Gastrocnemius medialis (tissue), 4 donors: ENCODE results near the gene HS3ST2. TPM values are rescaled to one million over a fixed set of nuclear protein-coding genes. Genes with fewer than 3 reads are reported as not detected.
A peak's percentile ranks its signal among the peaks of the same experiment; 100 is the strongest.

Source experiments
- ATAC-seq, 2 donors: fragments of 150-250 bp; one replicate each; pipeline ENCODE4 v1.9.1; 2016
- DNase-seq, 2 donors: peaks; one replicate each; pipeline ENCODE4 v3.0.0-alpha.2; 2019
- H3K27ac ChIP-seq, 4 donors: fragments of 200-600 bp; sonication (generic); 1 replicate in 1 of 4; 2 replicates in 3 of 4; pipeline ENCODE4 v1.5.1; 2016 to 2018; ENCODE audit warnings: mild to moderate bottlenecking in 2 of 4, moderate library complexity in 1 of 4
- H3K27me3 ChIP-seq, 3 donors: fragments of 200-600 bp; sonication (generic) in 2 of 3; 1 replicate in 1 of 3; 2 replicates in 2 of 3; pipeline versions ENCODE4 v1.5.1 to v1.6.0; 2016 to 2019; ENCODE audit warnings: mild to moderate bottlenecking in 1 of 3, moderate library complexity in 1 of 3
- H3K36me3 ChIP-seq, 2 donors: fragments of 200-600 bp; sonication (generic) in 1 of 2; one replicate each; pipeline ENCODE4 v1.5.1; 2017 to 2018
- H3K4me1 ChIP-seq, 2 donors: fragments of 200-600 bp; sonication (generic) in 1 of 2; one replicate each; pipeline ENCODE4 v1.5.1; 2016 to 2017; ENCODE audit warnings: mild to moderate bottlenecking in 2 of 2
- H3K4me3 ChIP-seq, 4 donors: fragments of 200-600 bp; sonication (generic) in 3 of 4; 1 replicate in 1 of 4; 2 replicates in 3 of 4; pipeline ENCODE4 v1.5.1; 2016 to 2019; ENCODE audit warnings: mild to moderate bottlenecking in 2 of 4
- H3K9me3 ChIP-seq, 3 donors: fragments of 200-600 bp; sonication (generic) in 2 of 3; 1 replicate in 1 of 3; 2 replicates in 2 of 3; pipeline ENCODE4 v1.5.1; 2016 to 2019
- CTCF ChIP-seq, 5 experiments: fragments of 450-650 bp in 3 of 5; fragments of 200-600 bp in 2 of 5; sonication (generic) in 2 of 5; IDR thresholded peaks in 4 of 5; conservative IDR thresholded peaks in 1 of 5; 1 replicate in 4 of 5; 2 replicates in 1 of 5; pipeline ENCODE4 v1.5.1; 2016 to 2019; ENCODE audit warnings: antibody characterized with exemption in 5 of 5, mild to moderate bottlenecking in 3 of 5, moderate library complexity in 3 of 5
- POLR2A ChIP-seq, 2 donors: fragments of 450-650 bp; IDR thresholded peaks; one replicate each; pipeline ENCODE4 v1.6.1; 2017; ENCODE audit warnings: antibody characterized with exemption in 2 of 2, mild to moderate bottlenecking in 2 of 2, moderate library complexity in 2 of 2
- in situ Hi-C, 4 donors: fragments of 200-750 bp; cut with MboI; loops; one replicate each; pipeline versions ENCODE4 v1.15.0 to v1.8.0; 2017; ENCODE audit warnings: low sequenced_read_pairs in 4 of 4
- intact Hi-C: fragments of 100-400 bp; cut with DNase I; formaldehyde crosslinking; loops from one replicate; pipeline ENCODE4 v1.15.1; 2023; ENCODE audit warnings: low total_unique reads
- total RNA-seq, 4 donors: library from RNA; depleted of rRNA; stranded (reverse); fragments of >200 nt; gene quantifications; one replicate each; pipeline versions ENCODE4 v1.1.0 to v1.2.3, GENCODE V29; 2016

The HS3ST2 gene
- total RNA-seq, 4 donors from 2014 or later: 0.13 to 0.20 TPM; not detected in 2

GRCh38 chr16:22923491-22923890, 109.5 kb downstream of the HS3ST2 start:
- no peak for TF ChIP-seq POLR2A (IDR thresholded peaks at IDR 0.05)
- TF ChIP-seq CTCF (IDR thresholded peaks at IDR 0.05 in 4 of 5, conservative IDR thresholded peaks at IDR 0.05 in 1 of 5): no peak
- H3K27ac ChIP-seq: no peak overlapping the region
- intact Hi-C loops (no loop called here), in situ Hi-C loops (no loop called here)
- no peak for ATAC-seq
- H3K27me3 ChIP-seq: no peaks in the 10 kb centered on the region
- H3K4me3 ChIP-seq: no peak overlapping the region
- H3K4me1 ChIP-seq: peaks cover 0 to 7% of the 10 kb centered on the region in 2 donors
- no peaks in the 10 kb centered on the region for H3K9me3 ChIP-seq
- H3K36me3 ChIP-seq: no peaks in the 10 kb centered on the region
- no peak for DNase-seq

- in situ Hi-C loops: no loop called here
- no peaks in the 10 kb centered on the region for H3K27me3 ChIP-seq
- peaks cover 0 to 7% of the 10 kb centered on the region in 2 donors for H3K4me1 ChIP-seq
- no peaks in the 10 kb centered on the region for H3K36me3 ChIP-seq
- DNase-seq: peak in 1 of 2 donors; percentile 39
- H3K4me3 ChIP-seq: no peak overlapping the region
- no peak for TF ChIP-seq CTCF (IDR thresholded peaks at IDR 0.05 in 4 of 5, conservative IDR thresholded peaks at IDR 0.05 in 1 of 5)
- TF ChIP-seq POLR2A (IDR thresholded peaks at IDR 0.05): no peak
- no peaks in the 10 kb centered on the region for H3K9me3 ChIP-seq
- ATAC-seq: peak; percentile 76 to 81
- H3K27ac ChIP-seq: no peak overlapping the region
- intact Hi-C loops: no loop called here
Observed at GRCh38 chr16:22924492-22924891, 110.5 kb downstream of the HS3ST2 start.

GRCh38 chr16:22926105-22926751, 112.3 kb downstream of the HS3ST2 start:
- Histone ChIP-seq H3K4me3 (no peak overlapping the region), H3K27me3 (no peaks in the 10 kb centered on the region), H3K9me3 (no peaks in the 10 kb centered on the region), H3K27ac (no peak overlapping the region), H3K36me3 (no peaks in the 10 kb centered on the region), H3K4me1 (peaks cover 0 to 7% of the 10 kb centered on the region in 2 donors)
- in situ Hi-C loops (loop anchor here in 1 of 4 donors (25.0 kb wide), 1 partner anchor 111 kb away; no protein-coding TSS in a partner anchor), intact Hi-C loops (no loop called here)
- ATAC-seq (peak in 1 of 2 donors; percentile 73), DNase-seq (no peak)
- TF ChIP-seq CTCF (IDR thresholded peaks at IDR 0.05 in 4 of 5, conservative IDR thresholded peaks at IDR 0.05 in 1 of 5): no peak
- no peak for TF ChIP-seq POLR2A (IDR thresholded peaks at IDR 0.05)

GRCh38 chr16:22927306-22927705, 113.3 kb downstream of the HS3ST2 start:
- in situ Hi-C loops (loop anchor here in 1 of 4 donors (25.0 kb wide), 1 partner anchor 110 kb away; no protein-coding TSS in a partner anchor), intact Hi-C loops (no loop called here)
- Histone ChIP-seq H3K36me3 (no peaks in the 10 kb centered on the region), H3K27ac (no peak overlapping the region), H3K27me3 (peaks cover 0 to 3% (median 0%) of the 10 kb centered on the region in 3 donors), H3K9me3 (no peaks in the 10 kb centered on the region), H3K4me1 (peaks cover 0 to 7% of the 10 kb centered on the region in 2 donors), H3K4me3 (no peak overlapping the region)
- TF ChIP-seq POLR2A (IDR thresholded peaks at IDR 0.05) (no peak), CTCF (IDR thresholded peaks at IDR 0.05 in 4 of 5, conservative IDR thresholded peaks at IDR 0.05 in 1 of 5) (no peak)
- ATAC-seq: no peak
- no peak for DNase-seq
